Activated CD8-positive, alpha-beta T cell treated with anti-CD3 and anti-CD28 coated beads for 36 hours (primary cell): ENCODE data around the gene GOLPH3. TPM values are rescaled to one million over a fixed set of nuclear protein-coding genes. Genes with fewer than 3 reads are reported as not detected.

Source experiments
- ATAC-seq: fragments of 200-7000 bp; cut with Tn5 transposase; one replicate; pipeline ENCODE4 v1.10.0; 2021; ENCODE audit warnings: mild to moderate bottlenecking, moderate library complexity
- CTCF ChIA-PET: fragments of 350-600 bp; sonication (Branson Sonifier 250); formaldehyde crosslinking; loops from one replicate; lab custom pipeline; 2021; ENCODE audit warnings: antibody characterized with exemption; lab: Charles Lee
- POLR2A ChIA-PET: fragments of 350-600 bp; sonication (Branson Sonifier 250); formaldehyde crosslinking; loops from one replicate; lab custom pipeline; 2021; ENCODE audit warnings: antibody characterized with exemption; lab: Charles Lee
- DNase-seq: peaks from one replicate; pipeline ENCODE4 v3.0.0-alpha.2; 2020
- H3K27ac Mint-ChIP-seq: one replicate; pipeline ENCODE4 v1.8.0; 2021; ENCODE audit warnings: mild to moderate bottlenecking, mixed read lengths
- H3K27me3 Mint-ChIP-seq: one replicate; pipeline ENCODE4 v1.8.0; 2021; ENCODE audit warnings: mixed read lengths
- H3K36me3 Mint-ChIP-seq: one replicate; pipeline ENCODE4 v1.8.0; 2021; ENCODE audit warnings: low read depth, mixed read lengths
- H3K4me1 Mint-ChIP-seq: one replicate; pipeline ENCODE4 v1.8.0; 2021; ENCODE audit warnings: low read depth, mixed read lengths
- H3K4me3 Mint-ChIP-seq: one replicate; pipeline ENCODE4 v1.8.0; 2021; ENCODE audit warnings: mild to moderate bottlenecking, moderate library complexity, mixed read lengths
- H3K9me3 Mint-ChIP-seq: one replicate; pipeline ENCODE4 v1.8.0; 2021; ENCODE audit warnings: mixed read lengths
- intact Hi-C: fragments of 100-400 bp; cut with micrococcal nuclease; formaldehyde crosslinking; loops from one replicate; pipeline ENCODE4 v1.10.0; 2022
- total RNA-seq, 2 experiments: library from RNA; stranded (reverse); gene quantifications; one replicate each; pipeline ENCODE4 v1.2.3, GENCODE V29; 2021
- TF ChIP-seq, protein P1 (sequence below): fragments of 200-600 bp; IDR thresholded peaks from one replicate; pipeline ENCODE4 v1.8.0; 2022; ENCODE audit warnings: antibody characterized with exemption, mild to moderate bottlenecking

Gene GOLPH3
- total RNA-seq, 2 experiments from 2014 or later: 53.2 to 56.7 TPM

- TF ChIP-seq, protein P1, sequence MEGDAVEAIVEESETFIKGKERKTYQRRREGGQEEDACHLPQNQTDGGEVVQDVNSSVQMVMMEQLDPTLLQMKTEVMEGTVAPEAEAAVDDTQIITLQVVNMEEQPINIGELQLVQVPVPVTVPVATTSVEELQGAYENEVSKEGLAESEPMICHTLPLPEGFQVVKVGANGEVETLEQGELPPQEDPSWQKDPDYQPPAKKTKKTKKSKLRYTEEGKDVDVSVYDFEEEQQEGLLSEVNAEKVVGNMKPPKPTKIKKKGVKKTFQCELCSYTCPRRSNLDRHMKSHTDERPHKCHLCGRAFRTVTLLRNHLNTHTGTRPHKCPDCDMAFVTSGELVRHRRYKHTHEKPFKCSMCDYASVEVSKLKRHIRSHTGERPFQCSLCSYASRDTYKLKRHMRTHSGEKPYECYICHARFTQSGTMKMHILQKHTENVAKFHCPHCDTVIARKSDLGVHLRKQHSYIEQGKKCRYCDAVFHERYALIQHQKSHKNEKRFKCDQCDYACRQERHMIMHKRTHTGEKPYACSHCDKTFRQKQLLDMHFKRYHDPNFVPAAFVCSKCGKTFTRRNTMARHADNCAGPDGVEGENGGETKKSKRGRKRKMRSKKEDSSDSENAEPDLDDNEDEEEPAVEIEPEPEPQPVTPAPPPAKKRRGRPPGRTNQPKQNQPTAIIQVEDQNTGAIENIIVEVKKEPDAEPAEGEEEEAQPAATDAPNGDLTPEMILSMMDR: no peak
- Mint-ChIP-seq H3K4me1 (peaks cover 42% of the 10 kb centered on the region), H3K9me3 (no peaks in the 10 kb centered on the region), H3K4me3 (no peak overlapping the region), H3K36me3 (peaks cover 34% of the 10 kb centered on the region), H3K27me3 (no peaks in the 10 kb centered on the region), H3K27ac (no peak overlapping the region)
- CTCF ChIA-PET: interaction anchor here (1.5 kb wide), 1 partner anchor 76 kb away, joined by 3 read pairs; no protein-coding TSS in a partner anchor
- POLR2A ChIA-PET: interaction anchor here (2.1 kb wide), 1 partner anchor 17 kb away, joined by 11 read pairs; the partner anchor contains the start of gene GOLPH3
- intact Hi-C loops: no loop called here
- no peak for ATAC-seq
- no peak for DNase-seq
Observed at GRCh38 chr5:32156635-32157034, 17.5 kb downstream of the GOLPH3 start.

DNA sequence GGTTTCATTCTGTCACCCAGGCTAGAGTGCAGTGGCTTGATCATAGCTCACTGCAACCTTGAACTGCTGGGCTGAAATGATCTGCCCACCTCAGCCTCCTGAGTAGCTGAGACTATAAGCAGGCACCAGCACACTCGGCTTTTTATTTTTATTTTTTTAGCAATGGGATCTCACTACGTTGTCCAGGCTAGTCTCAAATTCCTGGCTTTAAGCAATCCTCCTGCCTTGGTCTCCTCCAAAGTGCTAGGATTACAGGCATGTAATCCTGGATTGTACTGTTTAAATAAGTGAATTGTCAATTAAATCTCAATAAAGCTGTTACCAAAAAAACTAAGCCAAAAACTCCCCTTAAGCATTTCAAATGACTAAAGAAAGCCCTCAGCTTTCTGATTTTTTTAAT, 18.9 kb downstream of the GOLPH3 start:
- CTCF ChIA-PET: no interaction called here
- peaks cover 39% of the 10 kb centered on the region for H3K4me1 Mint-ChIP-seq
- H3K9me3 Mint-ChIP-seq: no peaks in the 10 kb centered on the region
- POLR2A ChIA-PET: interaction anchor here (0.6 to 2.1 kb wide), 3 partner anchors 8 to 19 kb away, joined by 5 to 11 read pairs (median 7); partner anchors contain the start of gene GOLPH3
- H3K36me3 Mint-ChIP-seq: peaks cover 28% of the 10 kb centered on the region
- intact Hi-C loops: no loop called here
- no peak overlapping the region for H3K4me3 Mint-ChIP-seq
- H3K27me3 Mint-ChIP-seq: no peaks in the 10 kb centered on the region
- no peak overlapping the region for H3K27ac Mint-ChIP-seq
- TF ChIP-seq, protein P1: no peak
- ATAC-seq: no peak
- DNase-seq: no peak

- CTCF ChIA-PET: no interaction called here
- intact Hi-C loops: no loop called here
- Mint-ChIP-seq H3K9me3 (no peaks in the 10 kb centered on the region), H3K27me3 (no peaks in the 10 kb centered on the region), H3K27ac (peak overlapping the region; percentile 24), H3K4me3 (no peak overlapping the region), H3K36me3 (peaks cover 34% of the 10 kb centered on the region), H3K4me1 (peaks cover 43% of the 10 kb centered on the region)
- ATAC-seq (no peak), DNase-seq (no peak)
- POLR2A ChIA-PET: no interaction called here
- TF ChIP-seq, protein P1: no peak
Observed at GRCh38 chr5:32153723-32154122, 20.4 kb downstream of the GOLPH3 start.

DNA sequence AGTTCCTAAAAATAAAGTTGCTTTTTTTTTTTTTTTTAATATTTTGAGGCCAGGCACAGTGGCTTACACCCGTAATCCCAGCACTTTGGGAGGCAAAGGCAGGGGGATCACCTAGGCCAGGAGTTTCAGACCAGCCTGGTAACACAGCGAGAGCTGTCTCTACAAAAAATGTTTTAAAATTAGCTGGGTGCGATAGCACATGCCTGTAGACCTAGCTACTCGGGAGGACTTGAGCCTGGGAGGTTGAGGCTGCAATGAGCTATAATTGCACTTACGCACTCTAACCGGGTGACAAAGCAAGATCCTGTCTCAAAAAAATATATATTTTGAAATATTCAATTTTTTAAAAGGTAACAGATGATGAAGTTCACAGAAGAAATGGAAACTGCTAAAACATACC, 22.9 kb downstream of the GOLPH3 start:
- POLR2A ChIA-PET: no interaction called here
- no peaks in the 10 kb centered on the region for H3K9me3 Mint-ChIP-seq

GRCh38 chr5:32150366-32150765, 23.8 kb downstream of the GOLPH3 start:
- H3K27me3 Mint-ChIP-seq: no peaks in the 10 kb centered on the region
- TF ChIP-seq, protein P1: no peak
- POLR2A ChIA-PET: no interaction called here
- ATAC-seq (no peak), DNase-seq (no peak)
- no peaks in the 10 kb centered on the region for H3K9me3 Mint-ChIP-seq
- H3K27ac Mint-ChIP-seq: no peak overlapping the region
- peaks cover 34% of the 10 kb centered on the region for H3K36me3 Mint-ChIP-seq
- intact Hi-C loops: no loop called here
- peaks cover 56% of the 10 kb centered on the region for H3K4me1 Mint-ChIP-seq
- CTCF ChIA-PET: no interaction called here
- H3K4me3 Mint-ChIP-seq: no peak overlapping the region

More for the DNA sequence above, 22.9 kb downstream of the GOLPH3 start:
- intact Hi-C loops: no loop called here
- Mint-ChIP-seq H3K27me3 (no peaks in the 10 kb centered on the region), H3K4me3 (no peak overlapping the region), H3K27ac (no peak overlapping the region), H3K4me1 (peaks cover 53% of the 10 kb centered on the region), H3K36me3 (peaks cover 36% of the 10 kb centered on the region)
- TF ChIP-seq, protein P1: no peak
- ATAC-seq (no peak), DNase-seq (no peak)
- CTCF ChIA-PET: interaction anchor here (1.0 to 1.8 kb wide), 2 partner anchors 21 to 58 kb away, joined by 3 to 4 read pairs; no protein-coding TSS in a partner anchor
